OCI-LY3 (cell line): Measurements from ENCODE around the gene RHOBTB3.

Experiments used
- EZH2phosphoT487 ChIP-seq: fragments of 200-600 bp; shearing (Covaris generic); IDR thresholded peaks from 2 replicates; pipeline ENCODE4 v1.6.1; 2018; ENCODE audit warnings: antibody characterized with exemption, mixed run types, low read depth
- TF ChIP-seq, protein P1 (sequence below): fragments of 200-600, 300-600 bp; sonication (generic); IDR thresholded peaks from 2 replicates; pipeline ENCODE4 v1.5.1; 2014; ENCODE audit warnings: antibody characterized with exemption, low read length, low read depth

GRCh38 chr5:95778713-95779436 lies 47.7 kb downstream of the RHOBTB3 start:
- TF ChIP-seq, protein P1, sequence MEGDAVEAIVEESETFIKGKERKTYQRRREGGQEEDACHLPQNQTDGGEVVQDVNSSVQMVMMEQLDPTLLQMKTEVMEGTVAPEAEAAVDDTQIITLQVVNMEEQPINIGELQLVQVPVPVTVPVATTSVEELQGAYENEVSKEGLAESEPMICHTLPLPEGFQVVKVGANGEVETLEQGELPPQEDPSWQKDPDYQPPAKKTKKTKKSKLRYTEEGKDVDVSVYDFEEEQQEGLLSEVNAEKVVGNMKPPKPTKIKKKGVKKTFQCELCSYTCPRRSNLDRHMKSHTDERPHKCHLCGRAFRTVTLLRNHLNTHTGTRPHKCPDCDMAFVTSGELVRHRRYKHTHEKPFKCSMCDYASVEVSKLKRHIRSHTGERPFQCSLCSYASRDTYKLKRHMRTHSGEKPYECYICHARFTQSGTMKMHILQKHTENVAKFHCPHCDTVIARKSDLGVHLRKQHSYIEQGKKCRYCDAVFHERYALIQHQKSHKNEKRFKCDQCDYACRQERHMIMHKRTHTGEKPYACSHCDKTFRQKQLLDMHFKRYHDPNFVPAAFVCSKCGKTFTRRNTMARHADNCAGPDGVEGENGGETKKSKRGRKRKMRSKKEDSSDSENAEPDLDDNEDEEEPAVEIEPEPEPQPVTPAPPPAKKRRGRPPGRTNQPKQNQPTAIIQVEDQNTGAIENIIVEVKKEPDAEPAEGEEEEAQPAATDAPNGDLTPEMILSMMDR = no peak
- no peak for TF ChIP-seq EZH2phosphoT487
